HL-60 (cell line): ENCODE data around the gene PLEKHA3.

Experiments used
- CTCF ChIP-seq: IDR thresholded peaks from one replicate; pipeline ENCODE4 v1.5.1; 2011; ENCODE audit warnings: low read length, control low read depth, inconsistent platforms; ENCODE audit not compliant: insufficient read depth
- GABPA ChIP-seq: IDR thresholded peaks from 2 replicates; pipeline ENCODE4 v1.6.1; 2012; ENCODE audit warnings: low read depth
- POLR2AphosphoS5 ChIP-seq: IDR thresholded peaks from 2 replicates; pipeline ENCODE4 v1.6.1; 2012; ENCODE audit warnings: low read depth
- REST ChIP-seq: IDR thresholded peaks from 2 replicates; pipeline ENCODE4 v1.6.1; 2012; ENCODE audit warnings: low read depth; ENCODE audit not compliant: insufficient replicate concordance
- SPI1 ChIP-seq: IDR thresholded peaks from 2 replicates; pipeline ENCODE4 v1.6.1; 2012; ENCODE audit warnings: low read depth, mild to moderate bottlenecking, borderline replicate concordance

GRCh38 chr2:178512484-178512883, 32.2 kb downstream of the PLEKHA3 start:
- TF ChIP-seq CTCF (no peak), POLR2AphosphoS5 (no peak), GABPA (no peak), REST (no peak), SPI1 (no peak)
